H1 (cell line): Measurements from ENCODE around the gene PIAS3. TPM values are rescaled to one million over a fixed set of nuclear protein-coding genes. Genes with fewer than 3 reads are reported as not detected.
"Not testable (repeated sequence)": the region's sequence is repeated elsewhere in the genome, so short reads cannot be mapped to it uniquely, and the experiment has no call there.

Source experiments
- CTCF ChIA-PET: fragments of 300-600 bp; sonication (Branson Sonifier 250); formaldehyde crosslinking; loops from one replicate; lab custom pipeline; 2021; ENCODE audit not compliant: partially characterized antibody; lab: Charles Lee
- POLR2A ChIA-PET: fragments of 300-600 bp; sonication (Branson Sonifier 250); formaldehyde crosslinking; loops from one replicate; lab custom pipeline; 2021; ENCODE audit warnings: inconsistent platforms; ENCODE audit not compliant: partially characterized antibody; lab: Charles Lee
- DNase-seq, 2 experiments: peaks; one replicate each; pipeline versions ENCODE4 v3.0.0 to v3.0.0-alpha.2; 2010 to 2022; ENCODE audit warnings: low spot score in 2 of 2, low read depth in 1 of 2, mixed read lengths in 1 of 2
- FAIRE-seq: peaks from 2 replicates; lab custom pipeline; 2011; peaks lifted over from hg19 to GRCh38; lab: Jason Lieb, UNC
- H2AFZ ChIP-seq: 2 replicates; pipeline ENCODE4 v1.8.1; 2012; ENCODE audit warnings: low read length, inconsistent platforms
- H2AK5ac ChIP-seq: 2 replicates; pipeline ENCODE4 v1.6.1; 2013; ENCODE audit warnings: low read depth, low read length
- H2BK120ac ChIP-seq: replicated peaks from 2 replicates; pipeline ENCODE3; 2013; ENCODE audit warnings: low read depth, low read length, inconsistent platforms
- H2BK12ac ChIP-seq: 2 replicates; pipeline ENCODE4 v1.6.1; 2013; ENCODE audit warnings: low read depth, low read length
- H2BK15ac ChIP-seq: 2 replicates; pipeline ENCODE4 v1.6.1; 2013; ENCODE audit warnings: low read length
- H2BK20ac ChIP-seq: 2 replicates; pipeline ENCODE4 v1.6.1; 2013; ENCODE audit warnings: low read length
- H2BK5ac ChIP-seq: 2 replicates; pipeline ENCODE4 v1.6.1; 2013; ENCODE audit warnings: low read depth, low read length
- H3K14ac ChIP-seq: 2 replicates; pipeline ENCODE4 v1.6.1; 2013; ENCODE audit warnings: inconsistent platforms; ENCODE audit not compliant: insufficient read length
- H3K18ac ChIP-seq: 2 replicates; pipeline ENCODE4 v1.6.1; 2013; ENCODE audit warnings: low read length; ENCODE audit errors: extremely low read depth
- H3K23ac ChIP-seq: 2 replicates; pipeline ENCODE4 v1.6.1; 2013; ENCODE audit warnings: inconsistent platforms; ENCODE audit not compliant: insufficient read length
- H3K23me2 ChIP-seq: 2 replicates; pipeline ENCODE4 v1.6.1; 2013; ENCODE audit warnings: low read depth, low read length
- H3K27ac ChIP-seq: 2 replicates; pipeline ENCODE4 v1.6.1; 2011; ENCODE audit warnings: low read depth, low read length, inconsistent platforms
- H3K27me3 ChIP-seq, 4 experiments: replicated peaks in 1 of 4; 1 replicate in 1 of 4; 2 replicates in 3 of 4; pipeline versions ENCODE4 v1.6.1 to v1.8.1; 2011 to 2013; ENCODE audit warnings: low read length in 3 of 4, mild to moderate bottlenecking in 3 of 4, inconsistent platforms in 2 of 4, mixed read lengths in 2 of 4, moderate library complexity in 1 of 4; ENCODE audit not compliant: control insufficient read depth in 3 of 4, insufficient read depth in 3 of 4; ENCODE audit errors: extremely low read depth in 1 of 4
- H3K36me3 ChIP-seq, 4 experiments: 2 replicates each; pipeline versions ENCODE4 v1.6.1 to v1.8.1; 2011 to 2013; ENCODE audit warnings: mild to moderate bottlenecking in 4 of 4, low read length in 3 of 4, moderate library complexity in 2 of 4, control low read depth in 1 of 4, inconsistent platforms in 1 of 4; ENCODE audit not compliant: insufficient read depth in 4 of 4, control insufficient read depth in 2 of 4
- H3K4ac ChIP-seq: replicated peaks from 2 replicates; pipeline ENCODE3; 2013; ENCODE audit warnings: low read length, low read depth, mixed read lengths, inconsistent platforms; ENCODE audit not compliant: insufficient read length
- H3K4me1 ChIP-seq, 4 experiments: replicated peaks in 1 of 4; 1 replicate in 1 of 4; 2 replicates in 3 of 4; pipeline versions ENCODE4 v1.6.1 to v1.8.1; 2011 to 2013; ENCODE audit warnings: low read length in 3 of 4, inconsistent platforms in 2 of 4, mixed read lengths in 1 of 4; ENCODE audit not compliant: insufficient read depth in 4 of 4, control insufficient read depth in 3 of 4
- H3K4me2 ChIP-seq, 2 experiments: 2 replicates each; pipeline versions ENCODE4 v1.6.1 to v1.8.1; 2011 to 2013; ENCODE audit warnings: low read depth in 2 of 2, low read length in 2 of 2, control low read depth in 1 of 2, inconsistent platforms in 1 of 2, mild to moderate bottlenecking in 1 of 2; ENCODE audit not compliant: insufficient read depth in 1 of 2
- H3K4me3 ChIP-seq, 4 experiments: fragments of 200-600, 300-600 bp in 1 of 4; sonication (generic), shearing (Covaris generic), sonication (Bioruptor Twin) in 1 of 4; 2 replicates each; pipeline versions ENCODE4 v1.5.1 to v1.8.1; 2011 to 2016; ENCODE audit warnings: low read length in 4 of 4, low read depth in 3 of 4, control low read depth in 2 of 4, inconsistent platforms in 2 of 4, mild to moderate bottlenecking in 2 of 4, mixed read lengths in 1 of 4, moderate library complexity in 1 of 4; ENCODE audit not compliant: insufficient read depth in 2 of 4; ENCODE audit errors: extremely low read depth in 1 of 4
- H3K56ac ChIP-seq: replicated peaks from 2 replicates; pipeline ENCODE3; 2013; ENCODE audit warnings: low read depth, mild to moderate bottlenecking, mixed read lengths, low read length, inconsistent platforms; ENCODE audit not compliant: insufficient read length
- H3K79me1 ChIP-seq: 2 replicates; pipeline ENCODE4 v1.6.1; 2013; ENCODE audit warnings: low read depth, low read length, control low read depth
- H3K79me2 ChIP-seq, 2 experiments: 2 replicates each; pipeline versions ENCODE4 v1.6.1 to v1.8.1; 2012 to 2013; ENCODE audit warnings: low read length in 2 of 2, mild to moderate bottlenecking in 2 of 2, inconsistent platforms in 1 of 2; ENCODE audit not compliant: insufficient read depth in 2 of 2, control insufficient read depth in 1 of 2
- H3K9ac ChIP-seq, 4 experiments: replicated peaks in 1 of 4; 1 replicate in 1 of 4; 2 replicates in 3 of 4; pipeline versions ENCODE4 v1.6.1 to v1.8.1; 2011 to 2013; ENCODE audit warnings: low read depth in 3 of 4, low read length in 3 of 4, control low read depth in 2 of 4, mild to moderate bottlenecking in 2 of 4, moderate library complexity in 2 of 4, inconsistent platforms in 1 of 4; ENCODE audit errors: extremely low read depth in 1 of 4
- H3K9me3 ChIP-seq, 2 experiments: 2 replicates each; pipeline versions ENCODE4 v1.6.1 to v1.8.1; 2012 to 2013; ENCODE audit warnings: mild to moderate bottlenecking in 2 of 2, moderate library complexity in 2 of 2, control low read depth in 1 of 2, inconsistent platforms in 1 of 2, low read depth in 1 of 2, low read length in 1 of 2, mixed read lengths in 1 of 2; ENCODE audit not compliant: insufficient read depth in 2 of 2
- H4K20me1 ChIP-seq, 2 experiments: replicated peaks in 1 of 2; 2 replicates each; pipeline versions ENCODE3 to v1.8.1; 2011 to 2013; ENCODE audit warnings: inconsistent platforms in 2 of 2, low read length in 2 of 2, mild to moderate bottlenecking in 1 of 2; ENCODE audit not compliant: insufficient read depth in 2 of 2, control insufficient read depth in 1 of 2
- H4K5ac ChIP-seq: 2 replicates; pipeline ENCODE4 v1.6.1; 2013; ENCODE audit warnings: low read length, low read depth, mixed read lengths, inconsistent platforms; ENCODE audit not compliant: insufficient read length
- H4K8ac ChIP-seq: 2 replicates; pipeline ENCODE4 v1.8.0; 2013; ENCODE audit warnings: mild to moderate bottlenecking, moderate library complexity, low read length, inconsistent platforms; ENCODE audit not compliant: insufficient read depth; ENCODE audit errors: extremely low read depth
- H4K91ac ChIP-seq: replicated peaks from 2 replicates; pipeline ENCODE3; 2013; ENCODE audit warnings: low read length, mixed read lengths, inconsistent platforms; ENCODE audit not compliant: insufficient read length
- WGBS, 2 experiments: shearing (Covaris generic) in 1 of 2; methylation state at CpG; one replicate each; pipeline versions ENCODE4 v1.1.6 to v1.1.7; 2013 to 2015; ENCODE audit warnings: low lambda C conversion rate in 2 of 2, mixed read lengths in 2 of 2, inconsistent platforms in 1 of 2, low coverage in 1 of 2, missing lambda C conversion rate in 1 of 2; ENCODE audit not compliant: insufficient replicate concordance in 2 of 2, insufficient coverage in 1 of 2, insufficient read length in 1 of 2; ENCODE audit errors: extremely low coverage in 1 of 2, missing lambda C conversion rate in 1 of 2; 5-methylcytosine and 5-hydroxymethylcytosine counted together
- polyA plus RNA-seq, 7 experiments: library from polyadenylated mRNA; depleted of rRNA in 3 of 7; stranded (reverse) in 5 of 7; unstranded in 2 of 7; fragments of >200 nt in 5 of 7; fragments of 200-250 nt in 2 of 7; gene quantifications; 1 replicate in 5 of 7; 2 replicates in 1 of 7; 4 replicates in 1 of 7; pipeline versions ENCODE4 v1.2.1 to v1.2.3, GENCODE V29; 2011 to 2013; ENCODE audit warnings: missing spikeins in 2 of 7, mixed read lengths in 2 of 7
- total RNA-seq: library from RNA; stranded (reverse); fragmentation: NEBNext Ultra II Directional; extraction: Animal tissue kit (Norgen Biotek cat#: 25700); gene quantifications from 2 replicates; pipeline ENCODE4 v1.2.1, GENCODE V29; 2021

PIAS3 gene
- total and polyA plus RNA-seq, 2 of the 8 experiments (the other 6 are each of a cell fraction or from before 2014, with no cell fraction given) = 36.7 to 49.9 TPM

GRCh38 chr1:145830810-145831209 is 28.1 kb downstream of the PIAS3 start:
- not testable (repeated sequence) for H3K4me1 ChIP-seq, H2BK20ac ChIP-seq, H3K23me2 ChIP-seq, H2BK12ac ChIP-seq, H4K8ac ChIP-seq, H3K56ac ChIP-seq, H3K79me2 ChIP-seq, H4K91ac ChIP-seq, H3K14ac ChIP-seq, H3K9me3 ChIP-seq, H3K27me3 ChIP-seq, H2AFZ ChIP-seq, H2BK5ac ChIP-seq, H3K4me2 ChIP-seq, H3K9ac ChIP-seq, H2BK120ac ChIP-seq, H3K4ac ChIP-seq, H2AK5ac ChIP-seq, FAIRE-seq, H2BK15ac ChIP-seq, H3K4me3 ChIP-seq, DNase-seq, H4K5ac ChIP-seq, H3K27ac ChIP-seq, H4K20me1 ChIP-seq, H3K79me1 ChIP-seq, H3K23ac ChIP-seq, H3K18ac ChIP-seq
- 88% methylated on average over 2 of the region's 2 CpGs; no CpG with 5 or more reads in 1 of the 2 experiments for WGBS, 2 experiments
- POLR2A ChIA-PET = interaction anchor here (0.9 kb wide), 1 partner anchor 14 kb away, joined by 3 read pairs; no protein-coding TSS in a partner anchor
- peaks cover 18 to 74% (median 45%) of the 10 kb centered on the region in 4 experiments; a peak in 7 of 8 replicates for H3K36me3 ChIP-seq
- CTCF ChIA-PET = interaction anchor here (1.1 to 14.5 kb wide), 2 partner anchors 16 to 79 kb away, joined by 3 to 109 read pairs; partner anchors contain the start of genes ITGA10 and NUDT17
